GM12892 (cell line): ENCODE measurements around the gene UST.

Experiments used
- POLR2AphosphoS5 ChIP-seq: IDR thresholded peaks from 2 replicates; pipeline ENCODE4 v1.6.1; 2011; ENCODE audit warnings: low read depth, low read length, control low read depth
- TAF1 ChIP-seq: IDR thresholded peaks from 2 replicates; pipeline ENCODE4 v1.6.1; 2011; ENCODE audit warnings: low read depth, mild to moderate bottlenecking, control low read depth, low read length, borderline replicate concordance

- TF ChIP-seq POLR2AphosphoS5 (no peak), TAF1 (no peak)
These were observed 197.8 kb downstream of the UST start for GRCh38 chr6:148944608-148945007.
